ENCODE results near the gene XYLT1. TPM values are rescaled to one million over a fixed set of nuclear protein-coding genes. Genes with fewer than 3 reads are reported as not detected.

Gene XYLT1
- total RNA-seq, result 1 to 10 TPM in 2 of 6 experiments, under 1 TPM in 4; 0.48 to 2.0 (median 0.59) TPM
- long read RNA-seq, result 0 reads

DNA sequence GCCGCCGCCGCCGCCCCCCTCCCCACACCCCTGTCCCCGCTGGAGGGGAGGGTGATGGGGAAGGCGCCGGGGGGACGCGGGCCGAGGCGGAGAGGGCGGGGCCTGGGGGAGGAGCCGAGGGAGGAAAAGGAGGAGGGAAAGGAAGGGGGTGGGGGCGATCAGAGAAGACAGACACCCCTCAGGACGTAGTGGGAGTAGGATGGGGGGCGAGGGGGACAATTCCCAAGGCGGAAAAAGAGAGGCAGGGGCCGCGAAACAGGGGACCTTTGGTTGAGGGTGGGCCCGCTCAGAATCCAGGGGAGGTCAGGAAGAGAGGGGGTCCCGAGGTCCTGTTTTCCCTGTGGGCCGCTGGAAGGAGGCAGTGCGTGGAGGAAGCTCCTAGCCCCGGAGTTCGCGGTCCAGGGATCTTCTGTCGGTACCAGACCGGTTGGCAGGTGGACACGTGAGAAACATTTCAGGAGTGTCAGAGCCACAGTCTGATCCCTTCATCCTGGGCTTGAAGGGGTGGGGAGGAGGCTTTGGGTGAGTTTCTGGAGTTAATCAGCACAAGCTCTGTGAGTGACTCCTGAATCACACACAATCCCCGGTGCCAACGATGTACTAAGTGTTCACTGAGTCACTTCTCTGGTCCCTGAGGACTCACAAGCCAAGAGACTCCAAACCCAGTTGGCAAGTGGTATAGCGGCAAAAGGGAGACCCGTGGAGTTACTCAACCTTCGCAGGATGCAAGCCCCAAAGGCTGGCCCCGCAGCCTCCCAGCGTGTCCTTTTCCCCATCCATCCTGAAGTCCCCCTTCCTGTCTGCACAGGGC lies at the start of gene XYLT1:
Gene XYLT1 (minus strand): TSS at position 53 of the 811 bp plus-strand sequence. CDS start 164 bp downstream, outside the sequence.
- Histone ChIP-seq H3K9me3 (no peaks in the 10 kb centered on the region), H3K4me3 (peak within 1 kb of the TSS; percentile 30 to 40 (median 35)), H3K4me1 (no peaks in the 10 kb centered on the region), H3K36me3 (no peaks in the 10 kb centered on the region), H3K27ac (no peak within 1 kb of the TSS), H3K27me3 (no peaks in the 10 kb centered on the region)
- TF ChIP-seq POLR2A (IDR thresholded peaks at IDR 0.05), result no peak
- TF ChIP-seq, protein P1, sequence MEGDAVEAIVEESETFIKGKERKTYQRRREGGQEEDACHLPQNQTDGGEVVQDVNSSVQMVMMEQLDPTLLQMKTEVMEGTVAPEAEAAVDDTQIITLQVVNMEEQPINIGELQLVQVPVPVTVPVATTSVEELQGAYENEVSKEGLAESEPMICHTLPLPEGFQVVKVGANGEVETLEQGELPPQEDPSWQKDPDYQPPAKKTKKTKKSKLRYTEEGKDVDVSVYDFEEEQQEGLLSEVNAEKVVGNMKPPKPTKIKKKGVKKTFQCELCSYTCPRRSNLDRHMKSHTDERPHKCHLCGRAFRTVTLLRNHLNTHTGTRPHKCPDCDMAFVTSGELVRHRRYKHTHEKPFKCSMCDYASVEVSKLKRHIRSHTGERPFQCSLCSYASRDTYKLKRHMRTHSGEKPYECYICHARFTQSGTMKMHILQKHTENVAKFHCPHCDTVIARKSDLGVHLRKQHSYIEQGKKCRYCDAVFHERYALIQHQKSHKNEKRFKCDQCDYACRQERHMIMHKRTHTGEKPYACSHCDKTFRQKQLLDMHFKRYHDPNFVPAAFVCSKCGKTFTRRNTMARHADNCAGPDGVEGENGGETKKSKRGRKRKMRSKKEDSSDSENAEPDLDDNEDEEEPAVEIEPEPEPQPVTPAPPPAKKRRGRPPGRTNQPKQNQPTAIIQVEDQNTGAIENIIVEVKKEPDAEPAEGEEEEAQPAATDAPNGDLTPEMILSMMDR (IDR thresholded peaks at IDR 0.05), result no peak
- peak; percentile 9 to 56 (median 44) for ATAC-seq
- 8% methylated on average over 10 of the region's 36 CpGs for WGBS (ENCODE audit: insufficient coverage, low coverage, low lambda C conversion rate, missing lambda C conversion rate)
- intact Hi-C loops (cut with DNase I), result no loop called here
- peak; percentile 30 to 55 (median 42) for DNase-seq

DNA sequence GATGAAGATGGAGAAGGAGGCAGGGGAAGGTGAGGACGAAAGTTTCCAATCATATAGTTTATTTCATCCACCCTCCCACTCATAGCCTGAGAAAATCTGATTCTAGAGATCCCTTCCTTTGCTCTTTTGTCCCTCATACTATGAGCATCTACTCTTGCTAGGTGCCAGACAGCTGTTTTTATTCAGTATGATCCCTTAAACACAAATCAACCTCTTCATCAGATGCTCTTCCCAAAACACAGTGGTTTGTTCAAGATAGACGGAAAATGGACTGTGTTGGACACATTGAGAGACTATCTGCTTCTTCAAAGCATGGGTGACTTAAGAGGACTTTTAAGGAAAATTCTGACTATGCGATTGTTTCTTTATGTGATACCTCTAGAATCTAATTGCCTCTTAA lies 49.4 kb upstream of the XYLT1 start:
- Histone ChIP-seq H3K36me3 (no peaks in the 10 kb centered on the region), H3K9me3 (no peaks in the 10 kb centered on the region), H3K4me3 (no peak overlapping the region), H3K4me1 (no peaks in the 10 kb centered on the region), H3K27me3 (no peaks in the 10 kb centered on the region), H3K27ac (no peak overlapping the region)
- TF ChIP-seq, protein P1 (IDR thresholded peaks at IDR 0.05), result no peak
- no peak for TF ChIP-seq POLR2A (IDR thresholded peaks at IDR 0.05)
- intact Hi-C loops (cut with DNase I), result no loop called here
- no peak for DNase-seq
- ATAC-seq, result no peak
- WGBS (ENCODE audit: insufficient coverage, low coverage, low lambda C conversion rate, missing lambda C conversion rate), result 55% methylated on average over 3 of the region's 3 CpGs

DNA sequence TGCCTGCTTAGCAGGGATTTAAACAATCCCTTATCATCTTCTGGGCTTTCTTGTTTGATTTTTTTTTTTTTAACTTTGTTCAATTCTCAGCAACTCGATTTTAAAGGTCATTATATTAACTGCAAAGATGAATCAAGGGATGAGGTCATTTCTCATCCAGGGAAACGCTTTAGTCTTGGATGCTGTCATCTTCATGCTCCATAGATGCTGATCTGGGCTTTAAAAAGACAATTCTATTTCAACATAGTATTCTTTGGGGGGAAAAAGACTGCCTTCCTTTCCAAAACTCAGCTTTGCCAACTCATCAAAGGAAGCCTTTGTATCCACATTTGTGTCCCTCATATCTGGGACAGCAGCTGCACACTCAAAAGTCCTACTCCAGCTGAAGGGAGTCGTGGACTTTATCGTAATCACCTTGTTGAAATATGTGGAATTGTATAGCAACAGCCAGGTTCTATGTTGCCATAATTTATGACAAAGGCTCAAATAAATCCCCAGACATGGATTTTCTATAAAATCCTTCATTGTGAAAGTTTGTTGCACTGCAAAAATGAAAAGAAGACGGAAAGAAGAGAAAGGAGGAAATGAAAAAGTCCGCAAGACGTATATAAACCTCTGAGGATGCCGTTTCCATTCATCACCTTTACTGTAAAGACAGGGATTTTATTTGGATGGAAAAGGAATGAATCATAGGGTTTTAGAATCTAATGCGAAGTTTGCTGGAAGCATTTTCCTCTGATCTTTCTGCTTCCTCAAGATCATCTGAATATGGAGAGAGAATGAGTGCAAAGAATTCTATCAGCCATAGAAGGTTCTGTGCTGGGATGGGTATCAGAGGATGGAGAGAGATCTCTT lies 48.6 kb upstream of the XYLT1 start:
- WGBS (ENCODE audit: insufficient coverage, low coverage, low lambda C conversion rate, missing lambda C conversion rate), result 40% methylated on average over 9 of the region's 9 CpGs
- intact Hi-C loops (cut with DNase I), result no loop called here
- Histone ChIP-seq H3K4me3 (no peak overlapping the region), H3K4me1 (no peaks in the 10 kb centered on the region), H3K27ac (no peak overlapping the region), H3K9me3 (no peaks in the 10 kb centered on the region), H3K27me3 (no peaks in the 10 kb centered on the region), H3K36me3 (no peaks in the 10 kb centered on the region)
- DNase-seq (no peak), ATAC-seq (no peak)
- TF ChIP-seq, protein P1 (IDR thresholded peaks at IDR 0.05), result no peak
- TF ChIP-seq POLR2A (IDR thresholded peaks at IDR 0.05), result no peak

DNA sequence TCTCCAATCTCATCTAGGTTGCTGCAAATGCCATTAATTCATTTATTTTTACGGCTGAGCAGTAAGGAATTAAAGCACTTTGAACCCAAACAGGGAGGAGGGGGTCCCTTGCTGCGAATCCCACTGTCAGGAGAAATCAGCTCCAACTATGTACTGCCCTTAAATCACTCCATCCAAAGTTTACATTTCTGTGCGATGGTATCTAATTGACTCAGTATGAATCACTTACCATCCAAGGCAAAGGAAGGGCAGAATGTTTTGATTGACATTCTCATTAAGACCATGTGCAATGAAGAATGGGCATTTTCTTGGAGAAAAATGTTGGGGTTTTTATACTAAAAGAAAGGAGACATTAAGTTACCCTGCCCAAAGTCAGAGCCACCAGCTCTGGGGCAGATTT lies 47.7 kb upstream of the XYLT1 start:
- H3K36me3 ChIP-seq, result no peaks in the 10 kb centered on the region
- no peaks in the 10 kb centered on the region for H3K4me1 ChIP-seq
- TF ChIP-seq, protein P1 (IDR thresholded peaks at IDR 0.05), result no peak
- no peak for TF ChIP-seq POLR2A (IDR thresholded peaks at IDR 0.05)
- WGBS (ENCODE audit: insufficient coverage, low coverage, low lambda C conversion rate, missing lambda C conversion rate), result 42% methylated on average over 3 of the region's 3 CpGs
- DNase-seq, result no peak
- no peaks in the 10 kb centered on the region for H3K27me3 ChIP-seq
- H3K4me3 ChIP-seq, result no peak overlapping the region
- intact Hi-C loops (cut with DNase I), result no loop called here
- ATAC-seq, result no peak
- no peaks in the 10 kb centered on the region for H3K9me3 ChIP-seq
- no peak overlapping the region for H3K27ac ChIP-seq
